Measurements from ENCODE around the gene DPH3. TPM values are rescaled to one million over a fixed set of nuclear protein-coding genes. Genes with fewer than 3 reads are reported as not detected.

DPH3 gene
- total and polyA plus RNA-seq, 2 experiments from 2014 or later: 7.9 to 30.0 TPM

GRCh38 chr3:16284633-16285032 lies 19.9 kb upstream of the DPH3 start:
- no peaks in the 10 kb centered on the region for H3K27me3 ChIP-seq
- no peak for DNase-seq (ENCODE audit: low read depth in 1 of 2, low spot score in 1 of 2)
- TF ChIP-seq, protein P1, sequence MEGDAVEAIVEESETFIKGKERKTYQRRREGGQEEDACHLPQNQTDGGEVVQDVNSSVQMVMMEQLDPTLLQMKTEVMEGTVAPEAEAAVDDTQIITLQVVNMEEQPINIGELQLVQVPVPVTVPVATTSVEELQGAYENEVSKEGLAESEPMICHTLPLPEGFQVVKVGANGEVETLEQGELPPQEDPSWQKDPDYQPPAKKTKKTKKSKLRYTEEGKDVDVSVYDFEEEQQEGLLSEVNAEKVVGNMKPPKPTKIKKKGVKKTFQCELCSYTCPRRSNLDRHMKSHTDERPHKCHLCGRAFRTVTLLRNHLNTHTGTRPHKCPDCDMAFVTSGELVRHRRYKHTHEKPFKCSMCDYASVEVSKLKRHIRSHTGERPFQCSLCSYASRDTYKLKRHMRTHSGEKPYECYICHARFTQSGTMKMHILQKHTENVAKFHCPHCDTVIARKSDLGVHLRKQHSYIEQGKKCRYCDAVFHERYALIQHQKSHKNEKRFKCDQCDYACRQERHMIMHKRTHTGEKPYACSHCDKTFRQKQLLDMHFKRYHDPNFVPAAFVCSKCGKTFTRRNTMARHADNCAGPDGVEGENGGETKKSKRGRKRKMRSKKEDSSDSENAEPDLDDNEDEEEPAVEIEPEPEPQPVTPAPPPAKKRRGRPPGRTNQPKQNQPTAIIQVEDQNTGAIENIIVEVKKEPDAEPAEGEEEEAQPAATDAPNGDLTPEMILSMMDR (IDR thresholded peaks at IDR 0.05; ENCODE audit: low read depth, low read length): no peak

DNA sequence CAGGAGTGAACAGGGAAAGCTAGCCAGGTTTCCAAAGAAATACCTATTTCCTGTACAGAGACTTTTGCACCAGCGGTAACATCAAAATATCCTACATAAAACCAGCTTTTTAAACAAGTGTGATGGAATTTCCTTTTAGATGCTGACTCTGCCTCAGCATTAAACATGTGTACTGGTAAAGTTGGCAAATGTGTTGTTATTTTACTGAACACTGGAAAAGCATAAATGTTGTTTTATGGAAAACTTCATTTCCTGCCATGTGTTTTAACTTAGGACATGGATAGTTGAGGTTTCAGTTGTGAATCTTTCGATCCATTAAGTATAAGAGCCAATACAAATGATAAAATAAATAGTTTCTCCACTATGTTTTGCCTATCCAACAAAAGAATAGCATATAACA lies 15.9 kb upstream of the DPH3 start:
- Histone ChIP-seq H3K4me1 (ENCODE audit: low read depth) (peaks cover 8% of the 10 kb centered on the region), H3K27me3 (no peaks in the 10 kb centered on the region), H3K27ac (no peak overlapping the region), H3K4me3 (no peak overlapping the region), H3K9me3 (ENCODE audit: low read depth) (no peaks in the 10 kb centered on the region), H3K36me3 (peaks cover 21% of the 10 kb centered on the region)
- TF ChIP-seq, protein P1 (IDR thresholded peaks at IDR 0.05; ENCODE audit: low read depth, low read length): no peak
- DNase-seq (ENCODE audit: low read depth in 1 of 2, low spot score in 1 of 2): no peak

More at GRCh38 chr3:16284633-16285032, 19.9 kb upstream of the DPH3 start:
- peaks cover 41% of the 10 kb centered on the region for H3K4me1 ChIP-seq (ENCODE audit: low read depth)
- no peak overlapping the region for H3K27ac ChIP-seq
- no peaks in the 10 kb centered on the region for H3K9me3 ChIP-seq (ENCODE audit: low read depth)
- peaks cover 12% of the 10 kb centered on the region for H3K36me3 ChIP-seq
- H3K4me3 ChIP-seq: no peak overlapping the region

GRCh38 chr3:16279010-16279801 lies 14.5 kb upstream of the DPH3 start:
- H3K9me3 ChIP-seq (ENCODE audit: low read depth): no peaks in the 10 kb centered on the region
- TF ChIP-seq, protein P1 (IDR thresholded peaks at IDR 0.05; ENCODE audit: low read depth, low read length): no peak

GRCh38 chr3:16277471-16277870 lies 12.7 kb upstream of the DPH3 start:
- peaks cover 42% of the 10 kb centered on the region for H3K36me3 ChIP-seq
- H3K27me3 ChIP-seq: no peaks in the 10 kb centered on the region
- TF ChIP-seq, protein P1 (IDR thresholded peaks at IDR 0.05; ENCODE audit: low read depth, low read length): no peak
- H3K9me3 ChIP-seq (ENCODE audit: low read depth): no peaks in the 10 kb centered on the region
- H3K4me1 ChIP-seq (ENCODE audit: low read depth): no peaks in the 10 kb centered on the region
- no peak overlapping the region for H3K27ac ChIP-seq
- no peak overlapping the region for H3K4me3 ChIP-seq
- DNase-seq (ENCODE audit: low read depth in 1 of 2, low spot score in 1 of 2): no peak

More at GRCh38 chr3:16279010-16279801, 14.5 kb upstream of the DPH3 start:
- H3K4me3 ChIP-seq: no peak overlapping the region
- H3K27me3 ChIP-seq: no peaks in the 10 kb centered on the region
- no peaks in the 10 kb centered on the region for H3K4me1 ChIP-seq (ENCODE audit: low read depth)
- H3K36me3 ChIP-seq: peaks cover 34% of the 10 kb centered on the region
- no peak for DNase-seq (ENCODE audit: low read depth in 1 of 2, low spot score in 1 of 2)
- no peak overlapping the region for H3K27ac ChIP-seq

GRCh38 chr3:16273867-16274266 lies 9.1 kb upstream of the DPH3 start:
- Histone ChIP-seq H3K27ac (no peak overlapping the region), H3K4me1 (ENCODE audit: low read depth) (no peaks in the 10 kb centered on the region), H3K9me3 (ENCODE audit: low read depth) (no peaks in the 10 kb centered on the region), H3K36me3 (peaks cover 62% of the 10 kb centered on the region), H3K27me3 (no peaks in the 10 kb centered on the region), H3K4me3 (no peak overlapping the region)
- TF ChIP-seq, protein P1 (IDR thresholded peaks at IDR 0.05; ENCODE audit: low read depth, low read length): no peak
- DNase-seq (ENCODE audit: low read depth in 1 of 2, low spot score in 1 of 2): no peak

All from cardiac muscle cell (in vitro differentiated cells and primary cell).